GM19372 (cell line): Measurements from ENCODE around the gene JPT2.
"Not testable (repeated sequence)": the region's sequence is repeated elsewhere in the genome, so short reads cannot be mapped to it uniquely, and the experiment has no call there.

ENCODE experiments used
- ATAC-seq: cut with Tn5 transposase; IDR thresholded peaks from one replicate; pipeline ENCODE4 v1.9.1; 2021; ENCODE audit warnings: mild to moderate bottlenecking, low read depth, moderate library complexity; ENCODE audit not compliant: unreplicated experiment

The JPT2 gene

GRCh38 chr16:1727651-1728624 lies 49.9 kb downstream of the JPT2 start:
- ATAC-seq: no peak

- no peak for ATAC-seq
Measured at GRCh38 chr16:1729026-1729425, 50.9 kb downstream of the JPT2 start.

- no peak for ATAC-seq
Measured at GRCh38 chr16:1729445-1729844, 51.4 kb downstream of the JPT2 start.

GRCh38 chr16:1731073-1731472 lies 53.0 kb downstream of the JPT2 start:
- ATAC-seq: no peak

- ATAC-seq: no peak
Measured at GRCh38 chr16:1731603-1732002, 53.5 kb downstream of the JPT2 start.

- ATAC-seq: no peak
Measured at GRCh38 chr16:1732071-1732470, 54.0 kb downstream of the JPT2 start.

- ATAC-seq: not testable (repeated sequence)
Measured at GRCh38 chr16:1732551-1732987, 54.5 kb downstream of the JPT2 start.

- ATAC-seq: no peak
Measured at GRCh38 chr16:1734123-1734522, 56.0 kb downstream of the JPT2 start.

- ATAC-seq: no peak
Measured at GRCh38 chr16:1734816-1735215, 56.7 kb downstream of the JPT2 start.

GRCh38 chr16:1740234-1740633 lies 62.2 kb downstream of the JPT2 start:
- ATAC-seq: no peak

- ATAC-seq: no peak
Measured at GRCh38 chr16:1740781-1741490, 62.9 kb downstream of the JPT2 start.

- ATAC-seq: no peak
Measured at GRCh38 chr16:1741553-1742165, 63.6 kb downstream of the JPT2 start.

- no peak for ATAC-seq
Measured at GRCh38 chr16:1743376-1744337, 65.6 kb downstream of the JPT2 start.

GRCh38 chr16:1744338-1744840 lies 66.3 kb downstream of the JPT2 start:
- no peak for ATAC-seq

- ATAC-seq: no peak
Measured at GRCh38 chr16:1745181-1745899, 67.3 kb downstream of the JPT2 start.

- no peak for ATAC-seq
Measured at GRCh38 chr16:1745900-1746692, 68.0 kb downstream of the JPT2 start.

- ATAC-seq: no peak
Measured at GRCh38 chr16:1746693-1747195, 68.7 kb downstream of the JPT2 start.

GRCh38 chr16:1747934-1748333 lies 69.9 kb downstream of the JPT2 start:
- ATAC-seq: no peak
